Astrocyte (in vitro differentiated cells and primary cell): Measurements from ENCODE around the gene CRY2. TPM values are rescaled to one million over a fixed set of nuclear protein-coding genes. Genes with fewer than 3 reads are reported as not detected.

Source experiments
- DNase-seq: peaks from one replicate; pipeline ENCODE4 v3.0.0-alpha.2; 2010; ENCODE audit warnings: low read depth
- FAIRE-seq: peaks from 2 replicates; lab custom pipeline; 2011; peaks lifted over from hg19 to GRCh38; lab: Jason Lieb, UNC
- H2AFZ ChIP-seq: 2 replicates; pipeline ENCODE4 v1.6.0; 2012; ENCODE audit warnings: low read depth, low read length, inconsistent platforms
- H3K27ac ChIP-seq: 2 replicates; pipeline ENCODE4 v1.5.1; 2011; ENCODE audit warnings: low read depth, low read length, inconsistent platforms
- H3K27me3 ChIP-seq: 2 replicates; pipeline ENCODE4 v1.6.0; 2011; ENCODE audit warnings: low read length, inconsistent platforms; ENCODE audit not compliant: insufficient read depth
- H3K36me3 ChIP-seq: 2 replicates; pipeline ENCODE4 v1.5.1; 2011; ENCODE audit warnings: low read length, inconsistent platforms; ENCODE audit not compliant: insufficient read depth
- H3K4me1 ChIP-seq: 2 replicates; pipeline ENCODE4 v1.5.1; 2011; ENCODE audit warnings: low read length, inconsistent platforms; ENCODE audit not compliant: insufficient read depth
- H3K4me2 ChIP-seq: 2 replicates; pipeline ENCODE4 v1.6.0; 2012; ENCODE audit warnings: low read length, inconsistent platforms
- H3K4me3 ChIP-seq: 2 replicates; pipeline ENCODE4 v1.5.1; 2011; ENCODE audit warnings: low read depth, mild to moderate bottlenecking, low read length, inconsistent platforms; ENCODE audit not compliant: insufficient read depth
- H3K79me2 ChIP-seq: 2 replicates; pipeline ENCODE4 v1.6.0; 2012; ENCODE audit warnings: mild to moderate bottlenecking, low read length, inconsistent platforms; ENCODE audit not compliant: insufficient read depth
- H3K9ac ChIP-seq: 2 replicates; pipeline ENCODE4 v1.6.0; 2012; ENCODE audit warnings: mild to moderate bottlenecking, low read length, inconsistent platforms
- H3K9me3 ChIP-seq: 2 replicates; pipeline ENCODE4 v1.5.1; 2012; ENCODE audit warnings: low read depth, mild to moderate bottlenecking, low read length, inconsistent platforms; ENCODE audit not compliant: insufficient read depth
- H4K20me1 ChIP-seq: 2 replicates; pipeline ENCODE4 v1.6.0; 2012; ENCODE audit warnings: low read length, inconsistent platforms; ENCODE audit not compliant: insufficient read depth
- H3K27ac Mint-ChIP-seq: one replicate; pipeline ENCODE4 v1.8.0; 2021; ENCODE audit warnings: mild to moderate bottlenecking, mixed read lengths; ENCODE audit not compliant: unreplicated experiment
- H3K27me3 Mint-ChIP-seq: one replicate; pipeline ENCODE4 v1.8.0; 2021; ENCODE audit warnings: low read depth, mixed read lengths; ENCODE audit not compliant: unreplicated experiment
- H3K36me3 Mint-ChIP-seq: one replicate; pipeline ENCODE4 v1.8.0; 2021; ENCODE audit warnings: low read depth, mixed read lengths; ENCODE audit not compliant: unreplicated experiment
- H3K4me1 Mint-ChIP-seq: one replicate; pipeline ENCODE4 v1.8.0; 2021; ENCODE audit warnings: low read depth, mixed read lengths; ENCODE audit not compliant: unreplicated experiment
- H3K4me3 Mint-ChIP-seq: one replicate; pipeline ENCODE4 v1.8.0; 2021; ENCODE audit warnings: mild to moderate bottlenecking, moderate library complexity, mixed read lengths; ENCODE audit not compliant: unreplicated experiment
- H3K9me3 Mint-ChIP-seq: one replicate; pipeline ENCODE4 v1.8.0; 2021; ENCODE audit warnings: mild to moderate bottlenecking, mixed read lengths; ENCODE audit not compliant: unreplicated experiment
- CTCF ChIP-seq: IDR thresholded peaks from 2 replicates; pipeline ENCODE4 v1.5.1; 2011; ENCODE audit warnings: low read depth, mild to moderate bottlenecking, inconsistent platforms, low read length, moderate library complexity; ENCODE audit not compliant: insufficient read depth
- EZH2 ChIP-seq: IDR thresholded peaks from 2 replicates; pipeline ENCODE4 v1.6.1; 2012; ENCODE audit warnings: mild to moderate bottlenecking, low read length, inconsistent platforms; ENCODE audit not compliant: insufficient read depth
- total RNA-seq: library from RNA; stranded (reverse); gene quantifications from 2 replicates; pipeline ENCODE4 v1.2.1, GENCODE V29; 2021

CRY2 gene
- total RNA-seq, 1 donor from 2014 or later: 16.9 TPM

DNA sequence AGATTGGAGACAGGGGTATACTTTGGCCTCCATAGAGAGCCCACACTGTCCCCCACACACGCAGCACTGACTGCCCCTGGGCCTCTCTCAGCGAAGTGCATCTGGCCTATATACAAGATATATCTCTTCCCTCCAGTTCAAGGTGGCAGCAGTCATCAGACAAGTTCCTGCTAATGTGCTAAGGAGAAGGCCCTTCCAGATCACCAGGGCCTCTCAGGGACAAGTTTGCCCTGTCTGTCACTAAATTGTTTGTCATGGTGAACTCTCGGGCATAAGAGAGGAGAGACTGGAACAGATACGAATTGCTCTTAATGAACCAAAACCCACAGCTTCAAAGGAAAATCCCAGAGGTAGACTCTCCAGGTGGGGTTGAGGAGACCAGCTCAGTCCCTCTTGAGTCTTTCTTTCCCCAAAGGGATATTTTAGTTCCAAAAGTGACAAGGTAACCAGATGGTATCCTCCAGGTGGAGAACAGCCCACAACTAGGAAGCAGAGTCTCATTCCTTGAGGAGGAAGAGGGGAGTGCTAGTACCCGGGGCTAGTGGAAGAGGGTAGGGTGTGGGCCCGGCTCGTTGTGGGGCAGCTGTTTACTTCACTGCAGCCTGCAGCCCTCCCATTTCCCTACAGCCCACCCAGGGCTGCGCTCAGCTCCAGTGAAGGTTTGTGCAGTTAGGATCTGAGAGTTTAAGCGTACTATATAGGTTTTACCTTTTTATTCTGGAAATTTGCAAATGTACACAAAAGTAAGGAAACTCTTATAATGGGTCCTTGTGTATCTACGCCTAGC lies 44.6 kb upstream of the CRY2 start:
- H3K9me3 Mint-ChIP-seq: no peaks in the 10 kb centered on the region
- Histone ChIP-seq H3K9me3 (no peaks in the 10 kb centered on the region), H3K4me1 (peaks cover 21% of the 10 kb centered on the region), H3K9ac (no peak overlapping the region), H3K27me3 (no peaks in the 10 kb centered on the region), H2AFZ (no peak overlapping the region), H3K4me2 (no peak overlapping the region), H3K4me3 (no peak overlapping the region), H4K20me1 (peaks cover 21% of the 10 kb centered on the region), H3K36me3 (no peaks in the 10 kb centered on the region), H3K27ac (no peak overlapping the region), H3K79me2 (peaks cover 25% of the 10 kb centered on the region)
- peak overlapping the region; percentile 62 for H3K27ac Mint-ChIP-seq
- DNase-seq (no peak), FAIRE-seq (no peak)
- H3K4me1 Mint-ChIP-seq: peaks cover 14% of the 10 kb centered on the region
- peak overlapping the region; percentile 60 for H3K4me3 Mint-ChIP-seq
- H3K27me3 Mint-ChIP-seq: peaks cover 18% of the 10 kb centered on the region
- TF ChIP-seq CTCF (no peak), EZH2 (no peak)
- peaks cover 5% of the 10 kb centered on the region for H3K36me3 Mint-ChIP-seq

- Histone ChIP-seq H2AFZ (peak overlapping the region; percentile 90), H3K36me3 (peaks cover 1% of the 10 kb centered on the region), H3K27me3 (no peaks in the 10 kb centered on the region), H3K9me3 (no peaks in the 10 kb centered on the region), H4K20me1 (peaks cover 35% of the 10 kb centered on the region), H3K79me2 (peaks cover 39% of the 10 kb centered on the region), H3K4me2 (peak overlapping the region; percentile 99), H3K4me3 (peak overlapping the region; percentile 84), H3K27ac (peak overlapping the region; percentile 93), H3K4me1 (peaks cover 29% of the 10 kb centered on the region), H3K9ac (peak overlapping the region; percentile 99)
- Mint-ChIP-seq H3K9me3 (no peaks in the 10 kb centered on the region), H3K4me1 (peaks cover 19% of the 10 kb centered on the region), H3K36me3 (peaks cover 5% of the 10 kb centered on the region), H3K4me3 (peak overlapping the region; percentile 90), H3K27me3 (peaks cover 16% of the 10 kb centered on the region), H3K27ac (peak overlapping the region; percentile 62)
- FAIRE-seq (no peak), DNase-seq (peak; percentile 44)
- TF ChIP-seq CTCF (no peak), EZH2 (no peak)
These were observed 43.1 kb upstream of the CRY2 start for GRCh38 chr11:45803971-45804760.
